ENCODE measurements around the gene PLA2G1B. TPM values are rescaled to one million over a fixed set of nuclear protein-coding genes. Genes with fewer than 3 reads are reported as not detected.

The PLA2G1B gene
- total RNA-seq, 2 donors from 2014 or later = not detected

GRCh38 chr12:120331390-120331789 is 3.8 kb upstream of the PLA2G1B start:
- WGBS, 2 experiments (ENCODE audit: insufficient coverage in 1 of 2, insufficient read length in 1 of 2) = 88% methylated on average over 2 of the region's 3 CpGs; no CpG with 5 or more reads in 1 of the 2 experiments
- Mint-ChIP-seq H3K9me3 (peaks cover 9% of the 10 kb centered on the region), H3K4me1 (no peaks in the 10 kb centered on the region), H3K27ac (no peak overlapping the region), H3K36me3 (ENCODE audit: low read depth) (no peaks in the 10 kb centered on the region), H3K4me3 (no peak overlapping the region), H3K27me3 (ENCODE audit: insufficient read depth) (peaks cover 8% of the 10 kb centered on the region)
- no peak overlapping the region for H3K4me3 ChIP-seq (ENCODE audit: low read length)
- no peaks in the 10 kb centered on the region for H3K4me1 ChIP-seq (ENCODE audit: control insufficient read depth, insufficient read depth, low read length)
- peaks cover 8% of the 10 kb centered on the region for H3K9me3 ChIP-seq (ENCODE audit: control insufficient read depth, low read length)
- H3K27me3 ChIP-seq (ENCODE audit: control insufficient read depth, insufficient read depth, low read length, poor library complexity, severe bottlenecking) = no peaks in the 10 kb centered on the region
- no peak overlapping the region for H3K27ac ChIP-seq (ENCODE audit: low read depth, low read length)
- no peaks in the 10 kb centered on the region for H3K36me3 ChIP-seq (ENCODE audit: control insufficient read depth, insufficient read depth, low read length)
- TF ChIP-seq CTCF (conservative IDR thresholded peaks at IDR 0.05) = no peak
- DNase-seq = no peak
- H3K9ac ChIP-seq (ENCODE audit: extremely low read depth, low read length, poor library complexity, severe bottlenecking) = no peak overlapping the region

GRCh38 chr12:120328228-120328627 is 649 bp upstream of the PLA2G1B start:
- 84 to 85% methylated on average over 2 to 4 of the region's 4 CpGs for WGBS, 2 experiments (ENCODE audit: insufficient coverage in 1 of 2, insufficient read length in 1 of 2)
- Mint-ChIP-seq H3K4me3 (no peak overlapping the region), H3K36me3 (ENCODE audit: low read depth) (no peaks in the 10 kb centered on the region), H3K27ac (no peak overlapping the region), H3K4me1 (peaks cover 4% of the 10 kb centered on the region), H3K9me3 (no peaks in the 10 kb centered on the region), H3K27me3 (ENCODE audit: insufficient read depth) (peaks cover 22% of the 10 kb centered on the region)
- DNase-seq = no peak
- no peak overlapping the region for H3K27ac ChIP-seq (ENCODE audit: low read depth, low read length)
- H3K36me3 ChIP-seq (ENCODE audit: control insufficient read depth, insufficient read depth, low read length) = no peaks in the 10 kb centered on the region
- H3K9ac ChIP-seq (ENCODE audit: extremely low read depth, low read length, poor library complexity, severe bottlenecking) = no peak overlapping the region
- H3K4me1 ChIP-seq (ENCODE audit: control insufficient read depth, insufficient read depth, low read length) = no peaks in the 10 kb centered on the region
- no peaks in the 10 kb centered on the region for H3K9me3 ChIP-seq (ENCODE audit: control insufficient read depth, low read length)
- no peak overlapping the region for H3K4me3 ChIP-seq (ENCODE audit: low read length)
- TF ChIP-seq CTCF (conservative IDR thresholded peaks at IDR 0.05) = no peak
- H3K27me3 ChIP-seq (ENCODE audit: control insufficient read depth, insufficient read depth, low read length, poor library complexity, severe bottlenecking) = no peaks in the 10 kb centered on the region

- no peak for TF ChIP-seq CTCF (conservative IDR thresholded peaks at IDR 0.05)
- Mint-ChIP-seq H3K9me3 (no peaks in the 10 kb centered on the region), H3K36me3 (ENCODE audit: low read depth) (no peaks in the 10 kb centered on the region), H3K27ac (no peak overlapping the region), H3K27me3 (ENCODE audit: insufficient read depth) (peaks cover 23% of the 10 kb centered on the region), H3K4me3 (no peak overlapping the region), H3K4me1 (peaks cover 7% of the 10 kb centered on the region)
- DNase-seq = no peak
- Histone ChIP-seq H3K4me1 (ENCODE audit: control insufficient read depth, insufficient read depth, low read length) (no peaks in the 10 kb centered on the region), H3K9ac (ENCODE audit: extremely low read depth, low read length, poor library complexity, severe bottlenecking) (no peak overlapping the region), H3K27me3 (ENCODE audit: control insufficient read depth, insufficient read depth, low read length, poor library complexity, severe bottlenecking) (no peaks in the 10 kb centered on the region), H3K36me3 (ENCODE audit: control insufficient read depth, insufficient read depth, low read length) (no peaks in the 10 kb centered on the region), H3K4me3 (ENCODE audit: low read length) (no peak overlapping the region), H3K9me3 (ENCODE audit: control insufficient read depth, low read length) (no peaks in the 10 kb centered on the region), H3K27ac (ENCODE audit: low read depth, low read length) (no peak overlapping the region)
- 65 to 74% methylated on average over 4 to 8 of the region's 9 CpGs for WGBS, 2 experiments (ENCODE audit: insufficient coverage in 1 of 2, insufficient read length in 1 of 2)
Observed at GRCh38 chr12:120324841-120325417, 2.6 kb downstream of the PLA2G1B start.

All from endodermal cell (in vitro differentiated cells).